Glutamatergic neuron (in vitro differentiated cells): Measurements from ENCODE around the gene PSME2. TPM values are rescaled to one million over a fixed set of nuclear protein-coding genes. Genes with fewer than 3 reads are reported as not detected.
A peak's percentile ranks its signal among the peaks of the same experiment; 100 is the strongest.

Experiments used
- DNase-seq: peaks from one replicate; pipeline ENCODE4 v3.0.0; 2022
- H3K27ac Mint-ChIP-seq: one replicate; pipeline ENCODE4 v1.8.0; 2020; ENCODE audit warnings: mild to moderate bottlenecking, mixed read lengths, inconsistent platforms; ENCODE audit not compliant: unreplicated experiment
- H3K27me3 Mint-ChIP-seq: one replicate; pipeline ENCODE4 v1.8.0; 2020; ENCODE audit warnings: mild to moderate bottlenecking, moderate library complexity, mixed read lengths, inconsistent platforms; ENCODE audit not compliant: unreplicated experiment
- H3K36me3 Mint-ChIP-seq: one replicate; pipeline ENCODE4 v1.8.0; 2020; ENCODE audit warnings: mild to moderate bottlenecking, mixed read lengths, inconsistent platforms; ENCODE audit not compliant: unreplicated experiment
- H3K4me1 Mint-ChIP-seq: one replicate; pipeline ENCODE4 v1.8.0; 2020; ENCODE audit warnings: mild to moderate bottlenecking, low read depth, mixed read lengths, inconsistent platforms; ENCODE audit not compliant: unreplicated experiment
- H3K4me3 Mint-ChIP-seq: one replicate; pipeline ENCODE4 v1.8.0; 2020; ENCODE audit warnings: mild to moderate bottlenecking, mixed read lengths, inconsistent platforms; ENCODE audit not compliant: unreplicated experiment
- H3K9me3 Mint-ChIP-seq: one replicate; pipeline ENCODE4 v1.8.0; 2020; ENCODE audit warnings: mild to moderate bottlenecking, moderate library complexity, mixed read lengths, inconsistent platforms; ENCODE audit not compliant: unreplicated experiment
- long read RNA-seq: library from polyadenylated mRNA; unstranded; transcript quantifications from one replicate; pipeline ENCODE4 v2.0.0, GENCODE V29; 2020; ENCODE audit not compliant: unreplicated experiment
- total RNA-seq: library from RNA; stranded (reverse); fragmentation: NEBNext Ultra II Directional; extraction: Animal tissue kit (Norgen Biotek cat#: 25700); gene quantifications from one replicate; pipeline ENCODE4 v1.2.1, GENCODE V29; 2021; ENCODE audit not compliant: unreplicated experiment
- TF ChIP-seq, protein P1 (sequence below): fragments of 200-600 bp; sonication (generic); IDR thresholded peaks from one replicate; pipeline ENCODE4 v1.5.0; 2021; ENCODE audit not compliant: partially characterized antibody, unreplicated experiment

Gene PSME2, protein sequence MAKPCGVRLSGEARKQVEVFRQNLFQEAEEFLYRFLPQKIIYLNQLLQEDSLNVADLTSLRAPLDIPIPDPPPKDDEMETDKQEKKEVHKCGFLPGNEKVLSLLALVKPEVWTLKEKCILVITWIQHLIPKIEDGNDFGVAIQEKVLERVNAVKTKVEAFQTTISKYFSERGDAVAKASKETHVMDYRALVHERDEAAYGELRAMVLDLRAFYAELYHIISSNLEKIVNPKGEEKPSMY
- total RNA-seq: 58.9 TPM
- long read RNA-seq, transcript PSME2-201 (11 exons, 1,404 nt): major isoform, 29 of 36 reads
- long read RNA-seq, partial matches to known transcripts: 3 of 36 reads
- long read RNA-seq, other reads (novel, unspliced or antisense): 3 of 36 reads

DNA sequence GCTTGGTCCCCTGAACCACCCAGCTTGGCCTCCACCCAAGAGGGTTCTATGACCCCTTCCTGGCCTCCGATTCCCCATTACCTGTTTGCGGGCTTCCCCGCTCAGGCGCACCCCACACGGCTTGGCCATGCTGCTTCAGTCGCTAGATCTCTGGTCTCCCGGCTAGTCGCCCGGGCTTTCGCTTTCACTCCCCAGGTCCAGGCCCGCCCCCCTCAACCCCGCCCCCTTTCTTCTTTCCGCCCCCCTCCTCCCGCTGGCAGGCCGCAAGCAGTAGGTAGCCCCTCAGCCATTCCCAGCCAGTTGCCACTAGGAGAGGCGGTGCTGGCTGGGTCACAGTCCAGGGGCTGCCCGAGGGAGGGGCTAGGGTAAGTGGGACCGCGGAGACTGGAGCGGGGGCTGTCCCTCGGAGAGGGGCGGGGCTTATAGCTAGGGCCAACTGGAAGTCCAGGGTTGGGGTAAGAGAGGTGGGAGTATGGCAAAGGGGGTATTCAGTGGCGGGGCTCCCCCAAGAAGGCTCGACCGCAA lies at the start of gene PSME2:
PSME2 (minus strand) TSS at position 158 of the 525 bp plus-strand sequence; CDS start at position 129, 29 bp downstream.
- Mint-ChIP-seq H3K4me1 (peaks cover 11% of the 10 kb centered on the region), H3K27me3 (peaks cover 4% of the 10 kb centered on the region), H3K9me3 (peaks cover 9% of the 10 kb centered on the region), H3K4me3 (peak within 1 kb of the TSS; percentile 98), H3K27ac (peak within 1 kb of the TSS; percentile 82), H3K36me3 (no peaks in the 10 kb centered on the region)
- TF ChIP-seq, protein P1, sequence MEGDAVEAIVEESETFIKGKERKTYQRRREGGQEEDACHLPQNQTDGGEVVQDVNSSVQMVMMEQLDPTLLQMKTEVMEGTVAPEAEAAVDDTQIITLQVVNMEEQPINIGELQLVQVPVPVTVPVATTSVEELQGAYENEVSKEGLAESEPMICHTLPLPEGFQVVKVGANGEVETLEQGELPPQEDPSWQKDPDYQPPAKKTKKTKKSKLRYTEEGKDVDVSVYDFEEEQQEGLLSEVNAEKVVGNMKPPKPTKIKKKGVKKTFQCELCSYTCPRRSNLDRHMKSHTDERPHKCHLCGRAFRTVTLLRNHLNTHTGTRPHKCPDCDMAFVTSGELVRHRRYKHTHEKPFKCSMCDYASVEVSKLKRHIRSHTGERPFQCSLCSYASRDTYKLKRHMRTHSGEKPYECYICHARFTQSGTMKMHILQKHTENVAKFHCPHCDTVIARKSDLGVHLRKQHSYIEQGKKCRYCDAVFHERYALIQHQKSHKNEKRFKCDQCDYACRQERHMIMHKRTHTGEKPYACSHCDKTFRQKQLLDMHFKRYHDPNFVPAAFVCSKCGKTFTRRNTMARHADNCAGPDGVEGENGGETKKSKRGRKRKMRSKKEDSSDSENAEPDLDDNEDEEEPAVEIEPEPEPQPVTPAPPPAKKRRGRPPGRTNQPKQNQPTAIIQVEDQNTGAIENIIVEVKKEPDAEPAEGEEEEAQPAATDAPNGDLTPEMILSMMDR: no peak
- DNase-seq: peak; percentile 98

DNA sequence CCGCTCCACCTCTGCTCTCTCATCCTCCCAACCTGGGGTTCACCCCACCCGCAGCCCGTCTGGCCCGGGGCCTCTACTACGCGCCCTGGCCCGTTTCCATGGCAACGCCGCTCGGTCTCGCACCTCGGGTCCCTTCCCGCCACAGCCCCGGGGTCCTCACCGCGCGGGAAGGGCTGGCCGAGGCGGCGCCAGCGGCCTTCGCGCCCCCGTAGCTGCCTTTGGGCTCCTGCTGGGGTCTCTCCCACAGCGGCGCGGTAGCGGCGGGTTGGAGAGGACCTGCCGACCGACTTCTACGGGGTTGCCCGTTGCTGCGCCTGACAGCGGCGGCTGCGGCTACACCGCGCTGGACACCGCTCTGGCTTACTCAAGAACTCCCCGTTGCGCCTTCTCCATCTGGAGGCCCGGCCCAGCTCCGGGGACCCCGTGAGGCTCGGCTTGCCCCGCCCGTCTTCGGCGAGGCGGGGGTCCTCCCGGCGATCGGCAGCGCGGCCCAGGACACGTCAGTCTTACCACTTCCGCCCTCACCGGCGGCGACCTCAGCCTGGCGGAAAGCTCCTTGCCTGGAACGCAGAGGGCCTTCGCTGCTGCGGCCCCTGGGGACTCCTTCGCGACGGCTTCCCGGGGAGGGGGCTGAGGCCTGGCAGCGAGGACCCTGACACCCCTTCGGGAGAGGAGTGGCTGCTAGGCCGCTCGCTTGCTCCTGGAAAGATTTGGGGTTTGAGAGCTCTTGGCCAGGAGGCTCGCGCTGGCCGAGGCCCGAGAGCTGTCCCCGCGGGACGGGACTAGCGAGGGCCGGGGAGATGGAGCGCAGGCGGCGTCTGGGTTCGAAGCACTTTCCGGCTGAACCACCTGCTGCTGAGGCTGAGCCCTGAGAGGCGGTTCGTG lies 49.0 kb upstream of the PSME2 start, which contains the start of gene TM9SF1:
TM9SF1 (minus strand) TSS at position 256 of the 885 bp plus-strand sequence. CDS start 422 bp downstream, outside the sequence.
- H3K27me3 Mint-ChIP-seq: peaks cover 11% of the 10 kb centered on the region
- TF ChIP-seq, protein P1: no peak
- peak; percentile 91 for DNase-seq
- H3K9me3 Mint-ChIP-seq: peaks cover 6% of the 10 kb centered on the region
- H3K27ac Mint-ChIP-seq: peak within 1 kb of the TSS; percentile 96
- peaks cover 6% of the 10 kb centered on the region for H3K4me1 Mint-ChIP-seq
- H3K4me3 Mint-ChIP-seq: peak within 1 kb of the TSS; percentile 96
- H3K36me3 Mint-ChIP-seq: no peaks in the 10 kb centered on the region

DNA sequence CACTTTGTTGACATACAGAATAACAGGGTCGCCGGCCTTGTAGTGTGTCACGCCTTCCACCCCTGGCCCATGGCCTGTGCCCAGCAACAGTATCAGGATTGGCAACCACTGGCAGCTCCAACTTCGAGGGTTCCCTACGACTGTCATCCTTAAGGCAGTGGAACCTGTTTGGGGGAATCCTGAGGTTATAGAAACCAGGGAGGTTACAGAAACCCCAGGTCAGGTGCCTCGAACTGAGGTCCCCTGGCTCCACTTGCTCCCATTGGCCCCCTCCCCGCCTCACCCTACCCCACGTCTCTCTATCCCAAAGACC lies 48.4 kb upstream of the PSME2 start:
- DNase-seq: no peak
- Mint-ChIP-seq H3K27me3 (peaks cover 11% of the 10 kb centered on the region), H3K36me3 (no peaks in the 10 kb centered on the region), H3K9me3 (peaks cover 6% of the 10 kb centered on the region), H3K4me3 (peak overlapping the region; percentile 89), H3K27ac (peak overlapping the region; percentile 59), H3K4me1 (peaks cover 6% of the 10 kb centered on the region)
- TF ChIP-seq, protein P1: no peak

DNA sequence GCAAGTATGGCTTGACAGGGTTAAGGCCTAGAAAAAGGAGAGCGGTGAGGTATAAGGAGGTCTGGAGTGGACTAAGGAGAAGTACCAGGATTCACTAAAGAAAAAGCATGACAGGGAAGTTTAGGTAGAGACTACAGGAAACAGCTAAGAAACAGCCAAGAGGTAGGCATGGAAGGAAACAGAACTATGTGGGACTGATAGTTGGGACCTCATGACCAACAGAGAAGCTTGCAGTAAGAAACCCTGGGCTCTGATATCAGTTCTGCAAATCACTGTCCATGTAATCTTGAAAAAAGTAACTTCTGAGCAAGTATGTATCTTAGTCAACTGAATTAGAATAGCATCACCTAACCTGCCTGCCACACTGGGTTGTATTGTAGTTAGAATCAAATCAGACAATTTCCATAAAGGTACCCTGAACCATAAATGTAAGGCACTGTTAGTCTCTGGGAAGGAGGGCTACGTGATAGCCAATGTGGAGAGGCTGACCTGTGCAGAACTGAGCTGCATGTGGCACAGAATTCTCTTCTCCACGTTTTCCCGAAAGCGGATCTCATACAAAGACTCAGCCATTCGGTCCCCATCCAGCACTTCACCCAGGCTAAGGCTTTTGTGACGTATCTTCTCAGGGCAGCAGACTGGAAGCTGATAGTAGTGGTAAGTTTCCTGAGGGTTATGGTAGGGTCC lies 47.9 kb upstream of the PSME2 start:
- H3K4me3 Mint-ChIP-seq: peak overlapping the region; percentile 89
- H3K27ac Mint-ChIP-seq: peak overlapping the region; percentile 28
- H3K4me1 Mint-ChIP-seq: peaks cover 6% of the 10 kb centered on the region
- peaks cover 8% of the 10 kb centered on the region for H3K9me3 Mint-ChIP-seq
- DNase-seq: no peak
- TF ChIP-seq, protein P1: no peak
- H3K36me3 Mint-ChIP-seq: no peaks in the 10 kb centered on the region
- peaks cover 11% of the 10 kb centered on the region for H3K27me3 Mint-ChIP-seq
